VCaP (cell line): Measurements from ENCODE around the gene HEPHL1.

Source experiments
- H3K27ac ChIP-seq: fragments of 450-650 bp; 2 replicates; pipeline ENCODE4 v1.5.1; 2017
- TF ChIP-seq, protein P1 (sequence below): fragments of 450-650 bp; conservative IDR thresholded peaks from 2 replicates; pipeline ENCODE4 v1.5.1; 2017; ENCODE audit warnings: mild to moderate bottlenecking, moderate library complexity

HEPHL1 gene

DNA sequence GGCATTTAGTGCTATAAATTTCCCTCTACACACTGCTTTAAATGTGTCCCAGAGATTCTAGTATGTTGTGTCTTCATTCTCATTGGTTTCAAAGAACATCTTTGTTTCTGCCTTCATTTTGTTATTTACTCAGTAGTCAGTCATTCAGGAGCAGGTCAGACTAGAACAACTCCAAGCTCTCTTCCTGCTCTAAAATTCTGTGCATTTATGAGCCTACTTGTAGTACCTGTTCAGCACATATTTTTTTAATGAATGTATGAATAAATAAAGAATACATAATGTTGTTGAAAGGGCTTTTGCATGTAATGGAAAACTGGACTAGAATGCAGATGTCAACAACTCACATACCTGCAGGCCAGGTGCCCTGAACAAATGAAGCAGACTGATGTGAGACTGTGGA is 13.7 kb upstream of the HEPHL1 start:
- no peak overlapping the region for H3K27ac ChIP-seq
- TF ChIP-seq, protein P1, sequence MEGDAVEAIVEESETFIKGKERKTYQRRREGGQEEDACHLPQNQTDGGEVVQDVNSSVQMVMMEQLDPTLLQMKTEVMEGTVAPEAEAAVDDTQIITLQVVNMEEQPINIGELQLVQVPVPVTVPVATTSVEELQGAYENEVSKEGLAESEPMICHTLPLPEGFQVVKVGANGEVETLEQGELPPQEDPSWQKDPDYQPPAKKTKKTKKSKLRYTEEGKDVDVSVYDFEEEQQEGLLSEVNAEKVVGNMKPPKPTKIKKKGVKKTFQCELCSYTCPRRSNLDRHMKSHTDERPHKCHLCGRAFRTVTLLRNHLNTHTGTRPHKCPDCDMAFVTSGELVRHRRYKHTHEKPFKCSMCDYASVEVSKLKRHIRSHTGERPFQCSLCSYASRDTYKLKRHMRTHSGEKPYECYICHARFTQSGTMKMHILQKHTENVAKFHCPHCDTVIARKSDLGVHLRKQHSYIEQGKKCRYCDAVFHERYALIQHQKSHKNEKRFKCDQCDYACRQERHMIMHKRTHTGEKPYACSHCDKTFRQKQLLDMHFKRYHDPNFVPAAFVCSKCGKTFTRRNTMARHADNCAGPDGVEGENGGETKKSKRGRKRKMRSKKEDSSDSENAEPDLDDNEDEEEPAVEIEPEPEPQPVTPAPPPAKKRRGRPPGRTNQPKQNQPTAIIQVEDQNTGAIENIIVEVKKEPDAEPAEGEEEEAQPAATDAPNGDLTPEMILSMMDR, result no peak

DNA sequence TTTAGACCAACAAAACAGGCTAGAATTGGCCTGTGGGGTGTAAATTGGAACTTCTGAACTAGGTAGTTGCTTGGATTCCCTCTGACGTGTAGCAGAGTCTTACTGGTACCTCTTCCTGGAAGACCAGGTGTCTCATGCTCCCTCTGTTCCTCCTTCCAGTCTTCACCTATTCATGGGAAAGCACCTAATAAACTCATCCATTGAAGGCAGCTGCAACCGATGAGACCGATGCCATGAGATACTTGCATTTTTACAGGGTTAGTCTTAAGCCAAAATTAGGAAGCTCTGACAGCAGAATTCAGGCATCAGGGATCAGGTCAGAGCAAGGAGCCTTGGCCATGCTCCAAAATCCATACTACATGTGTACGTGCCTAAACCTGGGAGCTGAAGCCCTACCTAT is 13.2 kb upstream of the HEPHL1 start:
- no peak overlapping the region for H3K27ac ChIP-seq
- TF ChIP-seq, protein P1, result no peak

DNA sequence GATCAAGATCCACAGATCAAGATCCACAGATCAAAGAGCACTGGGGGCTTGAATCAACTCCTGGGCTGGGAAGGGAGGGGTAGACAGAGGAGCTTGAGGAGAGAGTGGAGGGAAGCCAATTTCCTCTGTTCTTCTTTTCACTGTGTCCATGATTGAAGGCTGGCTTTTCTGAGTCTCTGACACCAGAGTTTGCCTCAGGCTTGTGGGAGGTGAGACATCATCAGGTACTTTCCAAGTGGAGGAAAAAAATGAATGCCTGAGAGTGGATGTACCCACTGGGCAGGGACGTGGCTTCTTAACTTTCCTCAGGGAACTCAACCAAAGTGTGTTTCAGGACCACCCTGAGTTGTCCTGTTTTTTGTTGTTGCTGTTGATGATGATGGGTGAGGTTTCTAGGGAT is 11.0 kb upstream of the HEPHL1 start:
- TF ChIP-seq, protein P1, result no peak
- H3K27ac ChIP-seq, result no peak overlapping the region

DNA sequence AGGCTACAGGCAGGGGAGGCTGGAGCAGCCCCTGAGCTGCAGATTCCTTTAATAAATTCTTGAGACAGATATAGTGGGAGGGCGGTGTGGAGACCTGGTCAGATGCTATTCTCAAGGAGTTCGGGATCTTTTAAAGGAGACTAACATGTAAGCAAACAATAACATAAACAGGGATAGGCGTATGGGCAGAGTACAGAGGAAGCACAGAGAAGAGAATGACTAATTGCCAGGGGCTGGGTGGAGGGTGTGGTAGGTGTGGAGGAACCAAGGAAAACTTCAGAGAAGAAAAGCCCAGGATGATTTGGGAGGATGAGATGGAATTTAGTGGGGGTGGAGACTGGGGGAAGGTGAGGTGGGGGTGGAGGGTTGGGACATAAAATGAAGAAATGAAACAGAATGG is 9.7 kb upstream of the HEPHL1 start:
- H3K27ac ChIP-seq, result no peak overlapping the region
- TF ChIP-seq, protein P1, result no peak

DNA sequence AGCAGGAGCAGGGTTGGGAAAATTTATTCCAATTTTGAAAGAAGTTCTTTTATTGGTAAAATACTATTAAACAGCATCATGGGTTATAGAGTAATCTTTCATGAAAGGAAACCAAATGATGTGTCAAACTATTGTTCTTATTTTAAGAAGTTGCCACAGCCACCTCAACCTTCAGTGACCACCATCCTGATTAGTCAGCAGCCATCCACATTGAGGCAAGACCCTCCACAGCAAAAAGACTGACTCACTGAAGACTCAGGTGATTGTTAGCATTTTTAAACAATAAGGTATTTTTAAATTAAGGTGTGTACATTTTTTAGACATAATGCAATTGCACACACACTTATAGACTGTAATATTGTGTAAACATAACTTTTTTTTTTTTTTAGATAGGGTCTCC is 3.7 kb upstream of the HEPHL1 start:
- TF ChIP-seq, protein P1, result no peak
- H3K27ac ChIP-seq, result no peak overlapping the region

DNA sequence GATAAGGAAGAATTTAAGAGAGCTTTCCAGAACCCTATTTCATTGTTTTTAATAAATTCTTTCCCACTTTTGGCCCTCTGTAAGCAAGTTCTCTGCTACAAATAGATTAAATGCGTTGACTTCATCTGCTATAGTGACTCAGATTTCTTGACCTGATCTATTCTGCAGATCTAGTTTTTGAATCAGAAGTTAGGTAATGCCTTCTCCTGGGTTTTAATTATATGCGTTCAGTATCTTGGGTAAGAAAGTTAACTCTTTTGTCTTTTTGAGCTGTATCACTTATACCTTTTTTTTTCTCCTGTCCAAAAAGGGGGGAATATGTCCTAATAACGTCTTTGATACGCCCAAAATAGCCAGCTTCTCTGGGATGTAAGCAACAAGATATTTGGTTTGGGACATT is 2.4 kb upstream of the HEPHL1 start:
- TF ChIP-seq, protein P1, result no peak
- no peak overlapping the region for H3K27ac ChIP-seq

DNA sequence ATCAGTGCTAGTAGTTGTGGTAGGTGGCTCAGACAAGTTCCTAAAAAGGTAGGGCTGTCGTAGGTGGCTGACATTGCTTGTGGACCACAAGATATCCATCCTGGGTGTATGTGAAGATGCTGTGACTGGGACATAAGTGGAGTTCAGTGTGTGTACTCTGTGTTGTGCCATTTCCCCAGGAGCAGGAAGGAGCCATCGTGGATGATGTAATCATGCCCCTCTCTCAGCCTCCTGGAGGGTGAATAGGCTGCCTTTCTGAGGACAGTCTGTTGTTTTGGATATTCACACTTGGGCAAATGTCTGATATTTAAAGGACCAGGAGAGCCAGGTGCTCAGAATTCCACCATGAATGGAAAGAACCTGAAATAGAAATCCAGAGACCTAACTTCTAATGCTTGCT is 2.7 kb downstream of the HEPHL1 start:
- TF ChIP-seq, protein P1, result no peak
- H3K27ac ChIP-seq, result no peak overlapping the region

DNA sequence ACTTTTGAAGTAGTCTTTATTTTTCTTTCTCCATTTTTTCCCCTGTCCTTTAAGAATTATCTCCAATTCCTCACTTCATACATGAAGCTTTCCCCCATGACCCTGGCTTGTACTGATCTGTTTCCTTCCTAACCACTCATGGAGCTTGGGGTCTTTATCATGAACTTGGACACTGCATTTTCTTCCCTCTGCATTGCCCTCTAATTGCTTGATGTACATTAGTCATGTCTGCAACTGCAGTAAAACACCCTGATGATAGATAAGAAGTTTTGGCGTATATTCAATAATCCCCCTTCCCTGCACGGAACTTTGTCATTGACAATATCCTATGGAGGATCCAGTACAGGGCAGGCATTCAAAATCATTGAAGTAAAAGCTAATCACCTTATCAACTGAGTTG is 3.4 kb downstream of the HEPHL1 start:
- H3K27ac ChIP-seq, result no peak overlapping the region
- TF ChIP-seq, protein P1, result no peak
